SK-N-MC (cell line): ENCODE data around the gene BMP10.

ENCODE experiments used
- EZH2 ChIP-seq: fragments of 200-600 bp; sonication (generic); IDR thresholded peaks from one replicate; pipeline ENCODE4 v1.6.1; 2017; ENCODE audit warnings: antibody characterized with exemption
- FOXP2 ChIP-seq: optimal IDR thresholded peaks from 2 replicates; pipeline ENCODE3; 2011; ENCODE audit warnings: mild to moderate bottlenecking, moderate library complexity; ENCODE audit not compliant: insufficient read depth; ENCODE audit errors: extremely low read length, control extremely low read depth
- POLR2AphosphoS5 ChIP-seq: IDR thresholded peaks from 2 replicates; pipeline ENCODE4 v1.6.1; 2012; ENCODE audit warnings: mild to moderate bottlenecking, low read depth, low read length, borderline replicate concordance

DNA sequence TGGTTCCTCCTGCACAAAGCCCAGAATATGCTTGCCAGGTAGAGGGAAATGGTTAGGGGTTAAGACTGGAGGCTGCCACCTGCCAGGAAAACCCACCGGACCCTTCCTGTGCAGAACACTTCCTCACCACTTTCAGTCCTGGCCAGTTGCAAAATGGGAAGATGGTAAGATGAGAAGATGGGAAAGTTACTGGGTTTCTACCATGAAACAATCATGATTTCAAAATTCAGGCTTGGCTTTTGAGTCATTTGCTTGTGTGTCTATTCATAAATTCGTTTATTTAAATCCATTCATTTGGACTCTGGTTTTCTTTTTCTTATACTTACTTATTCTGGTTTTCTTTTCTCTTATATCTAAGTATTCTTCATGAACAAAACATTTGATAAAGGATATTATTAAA lies 7.2 kb downstream of the BMP10 start:
- TF ChIP-seq EZH2 (no peak), POLR2AphosphoS5 (no peak), FOXP2 (no peak)
